Body of pancreas (tissue), 4 donors: ENCODE data around the gene DIS3L2.

Experiments
- CTCF ChIP-seq, 7 experiments: fragments of 450-650 bp in 4 of 7; fragments of 200-600 bp in 3 of 7; sonication (generic) in 3 of 7; IDR thresholded peaks; one replicate each; pipeline ENCODE4 v1.5.1; 2016 to 2019; ENCODE audit warnings: antibody characterized with exemption in 7 of 7
- POLR2A ChIP-seq, 3 donors: fragments of 450-650 bp; IDR thresholded peaks; one replicate each; pipeline ENCODE4 v1.6.1; 2016; ENCODE audit warnings: antibody characterized with exemption in 3 of 3, mild to moderate bottlenecking in 2 of 3

GRCh38 chr2:232124309-232124708 is 162.8 kb downstream of the DIS3L2 start:
- TF ChIP-seq POLR2A (IDR thresholded peaks at IDR 0.05) (no peak), CTCF (IDR thresholded peaks at IDR 0.05) (no peak)
